ENCODE data around the gene MCM7.
A peak's percentile ranks its signal among the peaks of the same experiment; 100 is the strongest.

The MCM7 gene

GRCh38 chr7:100137851-100138760 is 36.9 kb upstream of the MCM7 start:
- DNase-seq (ENCODE audit: low spot score), result no peak
- no peak overlapping the region for H3K4me3 ChIP-seq (ENCODE audit: low read length in 2 of 2)

GRCh38 chr7:100132697-100133151 is 31.5 kb upstream of the MCM7 start:
- H4K91ac ChIP-seq (ENCODE audit: low read depth, low read length, poor library complexity), result no peak overlapping the region
- H4K8ac ChIP-seq (ENCODE audit: low read depth, low read length), result no peak overlapping the region
- no peak overlapping the region for H3K9ac ChIP-seq (ENCODE audit: low read depth, low read length, poor library complexity)
- H3K9me3 ChIP-seq (replicated peaks in 1 of 2; ENCODE audit: control insufficient read depth in 2 of 2, insufficient read depth in 1 of 2, low read depth in 1 of 2, low read length in 2 of 2), result no peaks in the 10 kb centered on the region
- no peak overlapping the region for H2AK5ac ChIP-seq (ENCODE audit: low read depth, low read length)
- H2BK5ac ChIP-seq (ENCODE audit: low read length), result no peak overlapping the region
- no peak overlapping the region for H3K27ac ChIP-seq (replicated peaks; ENCODE audit: low read length)
- H3K4me3 ChIP-seq (ENCODE audit: low read length in 2 of 2), result no peak overlapping the region
- H3K4me2 ChIP-seq (ENCODE audit: insufficient read depth, low read length, poor library complexity, severe bottlenecking), result no peak overlapping the region
- H2AFZ ChIP-seq (ENCODE audit: low read length), result peak overlapping the region; percentile 68
- no peak overlapping the region for H3K23ac ChIP-seq (ENCODE audit: low read depth, low read length, poor library complexity)
- WGBS, 2 donors (ENCODE audit: extremely low coverage in 2 of 2, insufficient read length in 2 of 2, insufficient replicate concordance in 1 of 2), result no CpG with 5 or more reads among the region's 3 CpGs
- H3K4ac ChIP-seq (ENCODE audit: low read length), result no peak overlapping the region
- H2BK120ac ChIP-seq (ENCODE audit: low read depth, low read length), result no peak overlapping the region
- peaks cover 2 to 5% of the 10 kb centered on the region in 2 donors for H3K4me1 ChIP-seq (ENCODE audit: control insufficient read depth in 2 of 2, insufficient read depth in 1 of 2, low read depth in 1 of 2, low read length in 2 of 2)
- H3K18ac ChIP-seq (ENCODE audit: low read length), result no peak overlapping the region
- H2BK15ac ChIP-seq (ENCODE audit: low read length), result no peak overlapping the region
- no peak overlapping the region for H3K14ac ChIP-seq (ENCODE audit: low read length)
- H3K36me3 ChIP-seq (replicated peaks in 1 of 2; ENCODE audit: control insufficient read depth in 2 of 2, insufficient read depth in 2 of 2, low read length in 2 of 2), result no peaks in the 10 kb centered on the region
- no peak for DNase-seq (ENCODE audit: low spot score)
- peaks cover 0 to 13% (median 0%) of the 10 kb centered on the region in 3 experiments for H3K27me3 ChIP-seq (ENCODE audit: control insufficient read depth in 3 of 3, insufficient read depth in 3 of 3, low read depth in 1 of 3, low read length in 3 of 3)
- H3K79me1 ChIP-seq (ENCODE audit: low read depth, low read length), result no peaks in the 10 kb centered on the region
- no peak overlapping the region for H2BK12ac ChIP-seq (ENCODE audit: low read length)

More at GRCh38 chr7:100137851-100138760, 36.9 kb upstream of the MCM7 start:
- Histone ChIP-seq H3K4ac (ENCODE audit: low read length) (no peak overlapping the region), H2BK12ac (ENCODE audit: low read length) (no peak overlapping the region), H3K4me2 (ENCODE audit: insufficient read depth, low read length, poor library complexity, severe bottlenecking) (no peak overlapping the region), H3K9ac (ENCODE audit: low read depth, low read length, poor library complexity) (no peak overlapping the region), H3K4me1 (ENCODE audit: control insufficient read depth in 2 of 2, insufficient read depth in 1 of 2, low read depth in 1 of 2, low read length in 2 of 2) (no peaks in the 10 kb centered on the region), H2BK5ac (ENCODE audit: low read length) (no peak overlapping the region), H4K91ac (ENCODE audit: low read depth, low read length, poor library complexity) (no peak overlapping the region), H2AK5ac (ENCODE audit: low read depth, low read length) (no peak overlapping the region), H3K18ac (ENCODE audit: low read length) (no peak overlapping the region), H3K14ac (ENCODE audit: low read length) (peak overlapping the region; percentile 38), H3K27ac (replicated peaks; ENCODE audit: low read length) (no peak overlapping the region), H3K27me3 (ENCODE audit: control insufficient read depth in 3 of 3, insufficient read depth in 3 of 3, low read depth in 1 of 3, low read length in 3 of 3) (no peaks in the 10 kb centered on the region), H2AFZ (ENCODE audit: low read length) (no peak overlapping the region), H3K23ac (ENCODE audit: low read depth, low read length, poor library complexity) (no peak overlapping the region), H4K8ac (ENCODE audit: low read depth, low read length) (no peak overlapping the region), H3K36me3 (replicated peaks in 1 of 2; ENCODE audit: control insufficient read depth in 2 of 2, insufficient read depth in 2 of 2, low read length in 2 of 2) (peaks cover 0 to 1% of the 10 kb centered on the region in 2 donors), H2BK15ac (ENCODE audit: low read length) (no peak overlapping the region), H2BK120ac (ENCODE audit: low read depth, low read length) (no peak overlapping the region), H3K79me1 (ENCODE audit: low read depth, low read length) (no peaks in the 10 kb centered on the region), H3K9me3 (replicated peaks in 1 of 2; ENCODE audit: control insufficient read depth in 2 of 2, insufficient read depth in 1 of 2, low read depth in 1 of 2, low read length in 2 of 2) (no peaks in the 10 kb centered on the region)
- WGBS, 2 donors (ENCODE audit: extremely low coverage in 2 of 2, insufficient read length in 2 of 2, insufficient replicate concordance in 1 of 2), result no CpG with 5 or more reads among the region's 13 CpGs

DNA sequence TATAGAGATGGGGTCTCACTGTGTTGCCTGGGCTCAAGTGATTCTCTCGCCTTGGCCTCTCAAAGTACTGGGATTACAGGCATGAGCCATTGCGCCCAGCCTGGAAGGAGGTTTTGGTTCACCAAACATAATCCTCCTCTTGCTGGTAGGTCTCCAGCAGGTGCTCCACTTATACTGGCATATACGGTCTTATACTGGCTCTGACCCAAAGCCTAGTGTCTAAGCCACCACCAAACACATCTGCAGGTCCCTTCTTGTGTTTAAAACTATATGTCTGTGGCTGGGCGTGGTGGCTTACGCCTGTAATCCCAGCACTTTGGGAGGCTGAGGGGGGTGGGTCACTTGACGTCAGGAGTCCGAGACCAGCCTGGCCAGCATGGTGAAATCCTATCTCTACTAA is 30.9 kb upstream of the MCM7 start:
- H3K18ac ChIP-seq (ENCODE audit: low read length), result no peak overlapping the region
- H3K4me2 ChIP-seq (ENCODE audit: insufficient read depth, low read length, poor library complexity, severe bottlenecking), result no peak overlapping the region
- H2BK15ac ChIP-seq (ENCODE audit: low read length), result no peak overlapping the region
- peak overlapping the region; percentile 21 for H2AFZ ChIP-seq (ENCODE audit: low read length)
- peaks cover 0 to 15% (median 0%) of the 10 kb centered on the region in 3 experiments for H3K27me3 ChIP-seq (ENCODE audit: control insufficient read depth in 3 of 3, insufficient read depth in 3 of 3, low read depth in 1 of 3, low read length in 3 of 3)
- no peak for DNase-seq (ENCODE audit: low spot score)
- no peak overlapping the region for H2BK5ac ChIP-seq (ENCODE audit: low read length)
- no peak overlapping the region for H3K4me3 ChIP-seq (ENCODE audit: low read length in 2 of 2)
- H3K23ac ChIP-seq (ENCODE audit: low read depth, low read length, poor library complexity), result no peak overlapping the region
- no peak overlapping the region for H2BK12ac ChIP-seq (ENCODE audit: low read length)
- H3K14ac ChIP-seq (ENCODE audit: low read length), result no peak overlapping the region
- H4K8ac ChIP-seq (ENCODE audit: low read depth, low read length), result no peak overlapping the region
- no peak overlapping the region for H3K4ac ChIP-seq (ENCODE audit: low read length)
- H3K9me3 ChIP-seq (replicated peaks in 1 of 2; ENCODE audit: control insufficient read depth in 2 of 2, insufficient read depth in 1 of 2, low read depth in 1 of 2, low read length in 2 of 2), result no peaks in the 10 kb centered on the region
- H3K4me1 ChIP-seq (ENCODE audit: control insufficient read depth in 2 of 2, insufficient read depth in 1 of 2, low read depth in 1 of 2, low read length in 2 of 2), result peaks cover 3 to 5% of the 10 kb centered on the region in 2 donors
- H3K9ac ChIP-seq (ENCODE audit: low read depth, low read length, poor library complexity), result no peak overlapping the region
- WGBS, 2 donors (ENCODE audit: extremely low coverage in 2 of 2, insufficient read length in 2 of 2, insufficient replicate concordance in 1 of 2), result no CpG with 5 or more reads among the region's 7 CpGs
- H3K27ac ChIP-seq (replicated peaks; ENCODE audit: low read length), result no peak overlapping the region
- no peak overlapping the region for H2AK5ac ChIP-seq (ENCODE audit: low read depth, low read length)
- H3K36me3 ChIP-seq (replicated peaks in 1 of 2; ENCODE audit: control insufficient read depth in 2 of 2, insufficient read depth in 2 of 2, low read length in 2 of 2), result no peaks in the 10 kb centered on the region
- H4K91ac ChIP-seq (ENCODE audit: low read depth, low read length, poor library complexity), result no peak overlapping the region
- no peaks in the 10 kb centered on the region for H3K79me1 ChIP-seq (ENCODE audit: low read depth, low read length)
- H2BK120ac ChIP-seq (ENCODE audit: low read depth, low read length), result no peak overlapping the region

GRCh38 chr7:100130608-100131453 is 29.6 kb upstream of the MCM7 start:
- no peak overlapping the region for H2BK5ac ChIP-seq (ENCODE audit: low read length)
- no CpG with 5 or more reads among the region's 24 CpGs for WGBS, 2 donors (ENCODE audit: extremely low coverage in 2 of 2, insufficient read length in 2 of 2, insufficient replicate concordance in 1 of 2)
- no peak overlapping the region for H3K23ac ChIP-seq (ENCODE audit: low read depth, low read length, poor library complexity)
- no peak overlapping the region for H2BK15ac ChIP-seq (ENCODE audit: low read length)
- H3K18ac ChIP-seq (ENCODE audit: low read length), result no peak overlapping the region
- peaks cover 0 to 15% (median 0%) of the 10 kb centered on the region in 3 experiments for H3K27me3 ChIP-seq (ENCODE audit: control insufficient read depth in 3 of 3, insufficient read depth in 3 of 3, low read depth in 1 of 3, low read length in 3 of 3)
- H3K27ac ChIP-seq (replicated peaks; ENCODE audit: low read length), result no peak overlapping the region
- H2BK120ac ChIP-seq (ENCODE audit: low read depth, low read length), result no peak overlapping the region
- no peak overlapping the region for H2BK12ac ChIP-seq (ENCODE audit: low read length)
- no peaks in the 10 kb centered on the region for H3K36me3 ChIP-seq (replicated peaks in 1 of 2; ENCODE audit: control insufficient read depth in 2 of 2, insufficient read depth in 2 of 2, low read length in 2 of 2)
- H2AFZ ChIP-seq (ENCODE audit: low read length), result peak overlapping the region; percentile 88
- H3K14ac ChIP-seq (ENCODE audit: low read length), result no peak overlapping the region
- no peaks in the 10 kb centered on the region for H3K9me3 ChIP-seq (replicated peaks in 1 of 2; ENCODE audit: control insufficient read depth in 2 of 2, insufficient read depth in 1 of 2, low read depth in 1 of 2, low read length in 2 of 2)
- no peak overlapping the region for H2AK5ac ChIP-seq (ENCODE audit: low read depth, low read length)
- H3K4me2 ChIP-seq (ENCODE audit: insufficient read depth, low read length, poor library complexity, severe bottlenecking), result no peak overlapping the region
- peaks cover 3 to 6% of the 10 kb centered on the region in 2 donors for H3K4me1 ChIP-seq (ENCODE audit: control insufficient read depth in 2 of 2, insufficient read depth in 1 of 2, low read depth in 1 of 2, low read length in 2 of 2)
- no peaks in the 10 kb centered on the region for H3K79me1 ChIP-seq (ENCODE audit: low read depth, low read length)
- no peak overlapping the region for H4K8ac ChIP-seq (ENCODE audit: low read depth, low read length)
- DNase-seq (ENCODE audit: low spot score), result peak; percentile 74
- no peak overlapping the region for H3K9ac ChIP-seq (ENCODE audit: low read depth, low read length, poor library complexity)
- H3K4ac ChIP-seq (ENCODE audit: low read length), result no peak overlapping the region
- H4K91ac ChIP-seq (ENCODE audit: low read depth, low read length, poor library complexity), result no peak overlapping the region
- no peak overlapping the region for H3K4me3 ChIP-seq (ENCODE audit: low read length in 2 of 2)

Data from neuronal stem cell (in vitro differentiated cells).